ENCODE data around the gene IER3.

Gene IER3

GRCh38 chr6:30712441-30712945 is 31.9 kb downstream of the IER3 start:
- Histone ChIP-seq H3K36me3 (ENCODE audit: control insufficient read depth, insufficient read depth, low read length) (peaks cover 79% of the 10 kb centered on the region), H3K9me3 (ENCODE audit: control insufficient read depth, low read length) (no peaks in the 10 kb centered on the region), H3K4me1 (ENCODE audit: control insufficient read depth, insufficient read depth, low read length, poor library complexity, severe bottlenecking) (peaks cover 5% of the 10 kb centered on the region), H3K4me3 (ENCODE audit: extremely low read depth, insufficient read depth, low read length, poor library complexity, severe bottlenecking) (no peak overlapping the region), H3K27ac (ENCODE audit: low read depth, low read length, severe bottlenecking) (no peak overlapping the region)
- 95 to 97% methylated on average over 7 of the region's 7 CpGs for WGBS, 2 experiments (ENCODE audit: insufficient coverage in 2 of 2)

GRCh38 chr6:30711758-30712380 is 32.5 kb downstream of the IER3 start:
- Histone ChIP-seq H3K4me3 (ENCODE audit: extremely low read depth, insufficient read depth, low read length, poor library complexity, severe bottlenecking) (no peak overlapping the region), H3K4me1 (ENCODE audit: control insufficient read depth, insufficient read depth, low read length, poor library complexity, severe bottlenecking) (peaks cover 5% of the 10 kb centered on the region), H3K9me3 (ENCODE audit: control insufficient read depth, low read length) (no peaks in the 10 kb centered on the region), H3K27ac (ENCODE audit: low read depth, low read length, severe bottlenecking) (no peak overlapping the region), H3K36me3 (ENCODE audit: control insufficient read depth, insufficient read depth, low read length) (peaks cover 85% of the 10 kb centered on the region)
- 80 to 100% methylated on average over 1 of the region's 1 CpG for WGBS, 2 experiments (ENCODE audit: insufficient coverage in 2 of 2)

GRCh38 chr6:30709101-30709868 is 35.1 kb downstream of the IER3 start:
- H3K36me3 ChIP-seq (ENCODE audit: control insufficient read depth, insufficient read depth, low read length), result peaks cover 91% of the 10 kb centered on the region

GRCh38 chr6:30707281-30707850 is 37.0 kb downstream of the IER3 start:
- no peak overlapping the region for H3K4me3 ChIP-seq (ENCODE audit: extremely low read depth, insufficient read depth, low read length, poor library complexity, severe bottlenecking)
- WGBS, 2 experiments (ENCODE audit: insufficient coverage in 2 of 2), result 91 to 92% methylated on average over 6 of the region's 6 CpGs
- H3K36me3 ChIP-seq (ENCODE audit: control insufficient read depth, insufficient read depth, low read length), result peaks cover 91% of the 10 kb centered on the region
- H3K27ac ChIP-seq (ENCODE audit: low read depth, low read length, severe bottlenecking), result no peak overlapping the region
- H3K4me1 ChIP-seq (ENCODE audit: control insufficient read depth, insufficient read depth, low read length, poor library complexity, severe bottlenecking), result no peaks in the 10 kb centered on the region
- H3K9me3 ChIP-seq (ENCODE audit: control insufficient read depth, low read length), result no peaks in the 10 kb centered on the region

More at GRCh38 chr6:30709101-30709868, 35.1 kb downstream of the IER3 start:
- no CpG with 5 or more reads among the region's 2 CpGs for WGBS, 2 experiments (ENCODE audit: insufficient coverage in 2 of 2)
- Histone ChIP-seq H3K9me3 (ENCODE audit: control insufficient read depth, low read length) (no peaks in the 10 kb centered on the region), H3K4me3 (ENCODE audit: extremely low read depth, insufficient read depth, low read length, poor library complexity, severe bottlenecking) (no peak overlapping the region), H3K4me1 (ENCODE audit: control insufficient read depth, insufficient read depth, low read length, poor library complexity, severe bottlenecking) (no peaks in the 10 kb centered on the region), H3K27ac (ENCODE audit: low read depth, low read length, severe bottlenecking) (no peak overlapping the region)

- Histone ChIP-seq H3K27ac (ENCODE audit: low read depth, low read length, severe bottlenecking) (no peak overlapping the region), H3K9me3 (ENCODE audit: control insufficient read depth, low read length) (no peaks in the 10 kb centered on the region), H3K36me3 (ENCODE audit: control insufficient read depth, insufficient read depth, low read length) (peaks cover 85% of the 10 kb centered on the region), H3K4me1 (ENCODE audit: control insufficient read depth, insufficient read depth, low read length, poor library complexity, severe bottlenecking) (no peaks in the 10 kb centered on the region), H3K4me3 (ENCODE audit: extremely low read depth, insufficient read depth, low read length, poor library complexity, severe bottlenecking) (no peak overlapping the region)
- 91 to 96% methylated on average over 4 of the region's 4 CpGs for WGBS, 2 experiments (ENCODE audit: insufficient coverage in 2 of 2)
These were observed 38.7 kb downstream of the IER3 start for GRCh38 chr6:30705620-30706019.

GRCh38 chr6:30703821-30704220 is 40.5 kb downstream of the IER3 start:
- 76 to 93% methylated on average over 4 of the region's 4 CpGs for WGBS, 2 experiments (ENCODE audit: insufficient coverage in 2 of 2)
- H3K4me3 ChIP-seq (ENCODE audit: extremely low read depth, insufficient read depth, low read length, poor library complexity, severe bottlenecking), result no peak overlapping the region
- H3K36me3 ChIP-seq (ENCODE audit: control insufficient read depth, insufficient read depth, low read length), result peaks cover 89% of the 10 kb centered on the region

GRCh38 chr6:30703011-30703410 is 41.3 kb downstream of the IER3 start:
- peaks cover 84% of the 10 kb centered on the region for H3K36me3 ChIP-seq (ENCODE audit: control insufficient read depth, insufficient read depth, low read length)

More at GRCh38 chr6:30703821-30704220, 40.5 kb downstream of the IER3 start:
- H3K9me3 ChIP-seq (ENCODE audit: control insufficient read depth, low read length), result no peaks in the 10 kb centered on the region
- no peaks in the 10 kb centered on the region for H3K4me1 ChIP-seq (ENCODE audit: control insufficient read depth, insufficient read depth, low read length, poor library complexity, severe bottlenecking)
- H3K27ac ChIP-seq (ENCODE audit: low read depth, low read length, severe bottlenecking), result no peak overlapping the region

GRCh38 chr6:30700340-30700739 is 44.0 kb downstream of the IER3 start:
- H3K27ac ChIP-seq (ENCODE audit: low read depth, low read length, severe bottlenecking), result no peak overlapping the region
- peaks cover 62% of the 10 kb centered on the region for H3K36me3 ChIP-seq (ENCODE audit: control insufficient read depth, insufficient read depth, low read length)
- no peaks in the 10 kb centered on the region for H3K9me3 ChIP-seq (ENCODE audit: control insufficient read depth, low read length)
- 50 to 60% methylated on average over 2 of the region's 4 CpGs for WGBS, 2 experiments (ENCODE audit: insufficient coverage in 2 of 2)
- H3K4me3 ChIP-seq (ENCODE audit: extremely low read depth, insufficient read depth, low read length, poor library complexity, severe bottlenecking), result no peak overlapping the region
- H3K4me1 ChIP-seq (ENCODE audit: control insufficient read depth, insufficient read depth, low read length, poor library complexity, severe bottlenecking), result no peaks in the 10 kb centered on the region

More at GRCh38 chr6:30703011-30703410, 41.3 kb downstream of the IER3 start:
- WGBS, 2 experiments (ENCODE audit: insufficient coverage in 2 of 2), result 97 to 98% methylated on average over 7 to 9 of the region's 10 CpGs
- H3K9me3 ChIP-seq (ENCODE audit: control insufficient read depth, low read length), result no peaks in the 10 kb centered on the region
- H3K4me1 ChIP-seq (ENCODE audit: control insufficient read depth, insufficient read depth, low read length, poor library complexity, severe bottlenecking), result no peaks in the 10 kb centered on the region
- H3K27ac ChIP-seq (ENCODE audit: low read depth, low read length, severe bottlenecking), result no peak overlapping the region
- H3K4me3 ChIP-seq (ENCODE audit: extremely low read depth, insufficient read depth, low read length, poor library complexity, severe bottlenecking), result no peak overlapping the region

- WGBS, 2 experiments (ENCODE audit: insufficient coverage in 2 of 2), result 96% methylated on average over 4 to 5 of the region's 5 CpGs
- peaks cover 3% of the 10 kb centered on the region for H3K4me1 ChIP-seq (ENCODE audit: control insufficient read depth, insufficient read depth, low read length, poor library complexity, severe bottlenecking)
- no peaks in the 10 kb centered on the region for H3K9me3 ChIP-seq (ENCODE audit: control insufficient read depth, low read length)
- H3K4me3 ChIP-seq (ENCODE audit: extremely low read depth, insufficient read depth, low read length, poor library complexity, severe bottlenecking), result no peak overlapping the region
- H3K27ac ChIP-seq (ENCODE audit: low read depth, low read length, severe bottlenecking), result no peak overlapping the region
- H3K36me3 ChIP-seq (ENCODE audit: control insufficient read depth, insufficient read depth, low read length), result peaks cover 26% of the 10 kb centered on the region
These were observed 47.9 kb downstream of the IER3 start for GRCh38 chr6:30696432-30696831.

Measured in mesodermal cell (in vitro differentiated cells).